HG02642 (cell line): Measurements from ENCODE around the gene CCDC158.
"Not testable (repeated sequence)": the region's sequence is repeated elsewhere in the genome, so short reads cannot be mapped to it uniquely, and the experiment has no call there.

Source experiments
- ATAC-seq: cut with Tn5 transposase; IDR thresholded peaks from one replicate; pipeline ENCODE4 v1.9.1; 2021; ENCODE audit warnings: mild to moderate bottlenecking; ENCODE audit not compliant: unreplicated experiment, poor library complexity

CCDC158 gene

GRCh38 chr4:76287811-76288210, 133.1 kb downstream of the CCDC158 start:
- not testable (repeated sequence) for ATAC-seq

DNA sequence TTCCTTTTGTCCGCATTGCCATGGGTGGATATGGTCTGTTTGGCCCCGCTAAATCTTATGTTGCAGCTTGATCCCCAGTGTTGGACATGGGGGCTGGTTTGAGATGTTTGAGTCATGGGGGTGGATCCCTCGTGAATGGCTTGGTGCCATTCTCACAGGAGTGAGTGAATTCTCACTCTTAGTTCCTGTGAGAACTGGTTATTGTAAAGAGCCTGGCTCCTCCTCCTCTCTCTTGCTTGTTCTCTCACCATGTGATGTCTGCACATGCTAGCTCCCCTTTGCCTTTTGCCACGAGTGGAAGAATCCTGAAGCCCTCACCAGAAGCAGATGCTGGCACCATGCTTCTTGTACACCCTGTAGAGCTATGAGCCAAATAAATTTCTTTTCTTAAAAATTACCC, 137.0 kb downstream of the CCDC158 start:
- no peak for ATAC-seq

- ATAC-seq, result no peak
These were observed 137.8 kb downstream of the CCDC158 start for GRCh38 chr4:76282941-76283689.

DNA sequence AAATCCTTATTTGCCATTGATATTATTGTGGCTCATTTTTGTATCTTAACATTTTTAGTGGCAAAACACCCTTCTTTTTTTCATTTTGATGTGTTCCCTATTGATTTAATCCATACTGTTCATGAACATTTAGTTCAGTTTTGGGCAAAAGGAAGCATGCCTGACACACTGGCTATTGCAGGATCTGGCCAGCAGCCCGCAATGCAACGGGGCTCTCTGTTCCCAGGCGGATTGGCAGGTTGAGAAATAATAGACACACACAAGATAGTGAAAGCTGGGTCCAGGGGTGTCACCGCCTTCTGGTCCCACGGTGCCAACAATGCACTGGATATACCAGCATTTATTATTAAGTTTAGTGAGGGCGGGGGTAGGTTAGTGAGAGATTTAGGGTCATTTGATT, 139.3 kb downstream of the CCDC158 start:
- ATAC-seq, result not testable (repeated sequence)

GRCh38 chr4:76280488-76281441, 140.2 kb downstream of the CCDC158 start:
- ATAC-seq, result no peak

- no peak for ATAC-seq
These were observed 141.5 kb downstream of the CCDC158 start for GRCh38 chr4:76279462-76279861.

DNA sequence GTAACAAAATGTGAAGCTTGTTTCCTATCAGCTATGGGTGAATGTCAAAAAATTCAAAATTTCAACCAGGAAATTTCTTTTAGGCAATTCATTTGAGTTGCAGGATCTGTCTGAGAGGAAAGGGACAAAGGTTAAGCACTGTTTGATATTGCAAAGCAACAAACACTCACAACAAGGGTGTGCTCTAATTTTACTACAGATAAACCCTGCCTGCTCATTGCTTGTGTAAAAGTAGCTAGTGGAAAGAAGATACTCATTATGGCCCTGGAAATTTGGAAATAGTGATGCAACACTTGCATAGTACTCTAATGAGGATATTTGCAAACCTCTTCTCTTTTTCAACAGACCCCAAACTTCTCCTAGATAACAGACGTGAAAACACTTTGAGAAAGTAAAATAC, 142.4 kb downstream of the CCDC158 start:
- ATAC-seq, result no peak

GRCh38 chr4:76277667-76278066, 143.3 kb downstream of the CCDC158 start:
- ATAC-seq, result no peak

DNA sequence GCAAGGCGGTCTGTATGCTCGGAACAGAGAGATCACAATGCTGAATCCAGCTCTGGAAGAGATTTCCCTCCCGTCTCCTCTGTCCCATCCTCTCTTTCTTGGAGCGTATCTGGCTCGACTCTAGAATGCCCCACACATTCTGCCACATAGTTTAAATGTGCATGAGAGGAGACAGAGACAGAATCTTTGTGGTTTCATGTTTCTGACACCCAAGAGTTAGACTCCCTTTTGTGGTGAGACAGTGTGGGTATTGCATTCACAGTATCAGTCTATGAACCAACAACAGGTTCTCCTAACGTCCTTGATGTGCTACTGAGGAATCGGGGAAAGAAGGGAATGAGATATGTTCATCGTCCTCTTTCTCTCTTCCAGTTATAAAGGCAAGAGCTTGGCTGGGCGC, 144.1 kb downstream of the CCDC158 start:
- ATAC-seq, result no peak

- ATAC-seq, result no peak
These were observed 145.3 kb downstream of the CCDC158 start for GRCh38 chr4:76275486-76276124.

- ATAC-seq, result no peak
These were observed 147.9 kb downstream of the CCDC158 start for GRCh38 chr4:76272999-76273398.

DNA sequence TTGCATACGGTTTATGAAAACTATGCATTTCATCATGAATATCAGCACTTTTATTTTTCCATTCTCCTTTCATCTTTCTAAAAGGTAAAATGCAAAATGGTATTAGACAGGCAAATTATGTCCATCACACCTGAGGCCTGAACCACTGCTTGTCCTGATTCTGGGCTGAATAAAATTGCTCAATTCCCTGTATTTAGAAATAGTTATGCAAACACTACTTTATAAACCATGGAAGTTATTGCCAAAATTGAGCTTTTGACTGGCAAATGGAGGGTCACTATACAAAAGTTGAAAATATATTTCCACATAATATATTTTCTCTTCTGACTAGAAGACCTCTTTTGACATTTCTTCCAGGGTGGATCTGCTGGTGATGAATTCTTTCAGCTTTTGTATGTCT, 148.4 kb downstream of the CCDC158 start:
- no peak for ATAC-seq

GRCh38 chr4:76272073-76272472, 148.9 kb downstream of the CCDC158 start:
- no peak for ATAC-seq

- no peak for ATAC-seq
These were observed 149.7 kb downstream of the CCDC158 start for GRCh38 chr4:76271248-76271647.

GRCh38 chr4:76270244-76271175, 150.4 kb downstream of the CCDC158 start:
- no peak for ATAC-seq

DNA sequence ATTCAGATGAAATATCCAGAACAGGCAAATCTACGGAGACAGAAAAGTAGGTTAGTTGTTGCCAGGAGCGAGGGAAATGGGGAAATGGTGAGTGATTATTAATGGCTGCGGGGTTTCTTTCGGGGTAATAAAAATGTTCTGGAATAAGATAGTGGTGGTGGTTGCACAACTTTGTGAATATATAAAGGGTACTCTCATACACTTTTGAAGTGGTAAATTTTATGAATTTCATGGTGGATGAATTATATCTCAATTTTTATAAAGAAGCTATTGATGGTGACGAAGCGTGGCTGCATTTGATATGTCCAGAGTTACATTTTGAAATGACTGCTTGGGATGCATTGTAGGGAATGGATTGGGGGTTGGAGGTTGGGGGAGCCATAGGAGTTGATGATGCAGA, 153.1 kb downstream of the CCDC158 start:
- ATAC-seq, result no peak

DNA sequence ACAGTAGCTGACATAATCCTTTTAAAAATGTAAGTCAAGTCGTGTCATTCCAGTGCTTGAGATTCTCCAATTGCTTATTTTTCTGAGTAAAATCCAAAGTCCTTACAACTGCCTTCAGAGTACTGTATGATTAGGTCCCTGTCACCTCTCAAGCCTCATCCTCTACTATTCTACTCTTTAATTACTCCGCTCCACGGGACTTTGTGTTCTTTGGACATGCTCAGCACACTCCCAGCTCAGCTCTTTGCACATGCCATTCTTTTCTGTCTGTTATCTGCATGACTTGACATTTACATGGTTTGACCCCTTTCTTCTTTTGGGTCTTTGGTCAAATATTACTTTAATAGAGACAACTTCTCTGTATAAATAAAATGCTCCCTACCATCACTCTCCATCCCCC, 154.3 kb downstream of the CCDC158 start:
- no peak for ATAC-seq

GRCh38 chr4:76265631-76266218, 155.2 kb downstream of the CCDC158 start:
- ATAC-seq, result no peak
